ENCODE measurements around the gene CNTN5.

The CNTN5 gene

GRCh38 chr11:99443276-99443675 lies 422.5 kb downstream of the CNTN5 start:
- peaks cover 5 to 9% of the 10 kb centered on the region in 2 donors for H3K9me3 Mint-ChIP-seq
- ATAC-seq: no peak
- H3K27me3 Mint-ChIP-seq: no peaks in the 10 kb centered on the region
- no peak overlapping the region for H3K4me3 Mint-ChIP-seq
- DNase-seq: no peak
- no peak overlapping the region for H3K27ac Mint-ChIP-seq
- no peaks in the 10 kb centered on the region for H3K4me1 Mint-ChIP-seq

- no peaks in the 10 kb centered on the region for H3K4me1 Mint-ChIP-seq
- no peaks in the 10 kb centered on the region for H3K27me3 Mint-ChIP-seq
- H3K4me3 Mint-ChIP-seq: no peak overlapping the region
- peaks cover 5 to 6% of the 10 kb centered on the region in 2 donors for H3K9me3 Mint-ChIP-seq
- no peak for ATAC-seq
- no peak for DNase-seq
- H3K27ac Mint-ChIP-seq: no peak overlapping the region
Observed at GRCh38 chr11:99446400-99446799, 425.7 kb downstream of the CNTN5 start.

DNA sequence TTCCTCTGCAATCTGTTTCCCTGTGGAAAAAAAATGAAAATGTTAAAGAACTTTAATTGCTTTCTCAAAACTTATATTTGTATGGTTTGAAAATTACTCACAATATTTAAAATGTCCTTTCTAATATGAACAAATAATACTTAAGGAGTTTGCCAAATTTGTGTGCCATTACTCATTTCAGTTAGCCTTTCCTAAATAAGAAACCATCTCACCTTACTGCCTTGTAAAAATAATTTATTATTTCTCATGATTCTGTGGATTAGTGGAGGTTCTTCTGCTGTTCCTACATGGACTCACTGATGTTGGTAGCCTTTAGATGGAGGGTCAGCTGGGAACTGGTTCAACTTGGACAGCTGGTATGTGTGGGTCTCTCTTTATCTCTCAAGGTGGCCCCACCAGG lies 428.6 kb downstream of the CNTN5 start:
- ATAC-seq (no peak), DNase-seq (no peak)
- Mint-ChIP-seq H3K4me1 (no peaks in the 10 kb centered on the region), H3K9me3 (no peaks in the 10 kb centered on the region), H3K27ac (no peak overlapping the region), H3K4me3 (no peak overlapping the region), H3K27me3 (no peaks in the 10 kb centered on the region)

DNA sequence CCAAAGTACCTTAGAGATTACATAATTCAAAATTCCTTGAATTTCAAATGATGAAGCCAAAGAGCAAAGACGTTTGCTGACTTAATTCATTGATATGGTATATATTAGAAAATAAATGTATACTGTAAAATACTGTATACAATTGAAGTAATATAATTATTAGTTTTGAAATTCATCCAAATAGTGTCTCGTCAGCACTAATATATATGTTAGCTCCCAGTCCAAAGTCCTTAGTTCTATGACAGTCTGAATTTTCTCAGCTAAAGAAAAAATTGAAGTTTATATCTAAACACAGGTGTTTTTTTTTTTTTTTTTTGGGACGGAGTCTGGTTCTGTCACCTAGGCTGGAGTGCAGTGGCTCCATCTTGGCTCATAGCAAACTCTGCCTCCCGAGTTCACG lies 431.3 kb downstream of the CNTN5 start:
- Mint-ChIP-seq H3K27ac (no peak overlapping the region), H3K9me3 (no peaks in the 10 kb centered on the region), H3K4me1 (no peaks in the 10 kb centered on the region), H3K27me3 (no peaks in the 10 kb centered on the region), H3K4me3 (no peak overlapping the region)
- ATAC-seq (no peak), DNase-seq (no peak)

DNA sequence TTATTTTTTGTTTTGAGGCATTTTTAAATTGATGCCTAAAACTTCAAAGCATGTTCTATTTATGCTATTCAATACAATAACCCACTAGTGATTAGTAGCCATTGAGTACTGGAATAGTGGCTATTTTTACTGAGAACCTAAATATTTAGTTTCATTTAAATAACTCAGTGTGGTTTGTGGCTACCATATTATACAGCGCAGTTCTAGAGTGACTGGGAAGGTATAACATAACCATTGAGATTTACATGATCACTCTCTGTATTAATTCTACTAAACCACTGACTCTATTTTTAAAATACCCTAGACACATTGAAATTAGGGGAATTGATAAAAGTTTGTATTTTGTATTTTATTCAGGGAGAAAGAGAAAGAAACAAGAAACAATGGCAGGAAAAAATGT lies 441.2 kb downstream of the CNTN5 start:
- Mint-ChIP-seq H3K9me3 (peaks cover 8 to 15% of the 10 kb centered on the region in 2 donors), H3K4me3 (no peak overlapping the region), H3K27me3 (no peaks in the 10 kb centered on the region), H3K27ac (no peak overlapping the region), H3K4me1 (no peaks in the 10 kb centered on the region)
- ATAC-seq (no peak), DNase-seq (no peak)

GRCh38 chr11:99464985-99465384 lies 444.2 kb downstream of the CNTN5 start:
- H3K27ac Mint-ChIP-seq: no peak overlapping the region
- no peaks in the 10 kb centered on the region for H3K9me3 Mint-ChIP-seq
- ATAC-seq (no peak), DNase-seq (no peak)
- no peak overlapping the region for H3K4me3 Mint-ChIP-seq
- no peaks in the 10 kb centered on the region for H3K27me3 Mint-ChIP-seq
- H3K4me1 Mint-ChIP-seq: no peaks in the 10 kb centered on the region

DNA sequence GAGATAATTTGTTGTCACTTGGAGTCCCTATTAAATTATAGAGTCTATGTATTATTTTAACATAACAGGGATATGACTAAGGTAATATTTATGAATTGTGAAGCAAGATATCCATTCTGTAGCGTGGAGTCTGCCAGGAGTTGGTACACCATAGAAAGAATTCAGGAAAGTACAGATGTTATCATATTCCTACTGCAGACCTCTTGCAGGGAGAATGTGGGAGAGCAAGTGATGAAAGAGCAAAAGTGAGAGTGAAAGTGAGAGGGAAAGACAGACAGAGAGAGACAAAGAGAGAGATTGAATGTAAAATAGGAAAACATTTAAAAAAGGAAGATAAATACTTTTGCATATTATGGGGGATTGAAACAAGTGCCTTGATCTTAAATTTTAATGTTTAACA lies 468.8 kb downstream of the CNTN5 start:
- ATAC-seq (no peak), DNase-seq (no peak)
- Mint-ChIP-seq H3K4me1 (no peaks in the 10 kb centered on the region), H3K27me3 (no peaks in the 10 kb centered on the region), H3K4me3 (no peak overlapping the region), H3K27ac (no peak overlapping the region), H3K9me3 (peaks cover 5 to 15% of the 10 kb centered on the region in 2 donors)

DNA sequence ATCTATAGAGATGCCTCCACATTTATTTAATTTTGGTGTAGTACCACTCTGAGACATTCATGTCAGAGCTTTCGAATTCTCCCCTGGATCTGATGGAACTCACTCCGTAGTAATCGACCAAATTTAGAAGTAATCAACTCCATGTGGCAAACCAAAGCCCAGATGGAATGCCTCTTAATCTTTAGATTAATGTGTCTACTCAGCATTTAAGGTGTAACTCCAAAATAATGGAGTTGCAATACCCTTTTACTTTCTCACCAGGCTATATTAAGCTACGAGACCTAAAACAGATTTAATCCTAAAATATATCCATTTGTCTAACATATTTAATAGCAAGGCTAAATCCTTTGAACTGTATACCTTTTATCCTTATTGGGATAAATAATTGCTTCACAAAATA lies 473.3 kb downstream of the CNTN5 start:
- H3K4me1 Mint-ChIP-seq: no peaks in the 10 kb centered on the region
- no peak overlapping the region for H3K27ac Mint-ChIP-seq
- no peak for DNase-seq
- no peak overlapping the region for H3K4me3 Mint-ChIP-seq
- ATAC-seq: no peak
- H3K27me3 Mint-ChIP-seq: no peaks in the 10 kb centered on the region
- H3K9me3 Mint-ChIP-seq: peaks cover 10 to 12% of the 10 kb centered on the region in 2 donors

DNA sequence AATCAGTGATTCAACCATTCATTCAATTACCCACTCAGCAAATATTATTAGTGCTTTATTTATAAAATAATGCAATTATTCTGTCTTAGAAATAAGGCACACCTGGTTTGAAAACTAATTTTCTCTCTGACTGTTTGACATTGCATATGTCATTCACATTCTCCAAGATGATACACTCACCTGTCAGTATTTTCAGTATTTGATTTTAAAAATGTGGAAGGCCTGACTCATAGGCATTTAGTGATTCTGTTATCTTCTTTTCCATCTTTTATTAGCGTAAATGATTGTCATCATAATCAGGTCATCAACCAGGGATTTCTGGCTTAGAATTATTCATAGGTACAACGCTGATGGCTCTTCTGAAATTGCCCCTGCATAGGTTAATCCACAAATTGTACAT lies 480.9 kb downstream of the CNTN5 start:
- Mint-ChIP-seq H3K27ac (no peak overlapping the region), H3K9me3 (peaks cover 10 to 11% of the 10 kb centered on the region in 2 donors), H3K4me1 (no peaks in the 10 kb centered on the region), H3K4me3 (no peak overlapping the region), H3K27me3 (no peaks in the 10 kb centered on the region)
- ATAC-seq: no peak
- no peak for DNase-seq

- ATAC-seq (no peak), DNase-seq (no peak)
- Mint-ChIP-seq H3K27me3 (no peaks in the 10 kb centered on the region), H3K4me1 (no peaks in the 10 kb centered on the region), H3K27ac (no peak overlapping the region), H3K9me3 (peaks cover 10 to 11% of the 10 kb centered on the region in 2 donors), H3K4me3 (no peak overlapping the region)
Observed at GRCh38 chr11:99505316-99505715, 484.6 kb downstream of the CNTN5 start.

DNA sequence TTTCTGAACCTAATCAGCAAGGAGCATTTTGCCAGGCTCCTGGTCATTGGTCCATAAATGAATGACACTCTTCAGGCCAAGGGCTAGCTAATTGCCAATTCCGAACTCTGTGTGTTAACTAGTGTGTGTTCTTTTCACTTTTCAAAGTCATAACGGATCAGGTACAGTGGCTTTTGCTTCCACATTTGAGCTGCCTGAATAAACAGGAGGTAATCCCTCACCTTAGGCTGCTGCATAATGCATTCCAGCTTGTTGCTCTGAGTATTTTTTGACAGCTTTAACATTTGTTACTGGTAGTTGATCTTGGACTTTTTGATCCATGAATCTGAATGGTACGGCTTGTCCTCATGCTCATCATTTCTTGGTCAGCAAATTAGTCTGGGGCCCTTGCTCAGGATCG lies 485.1 kb downstream of the CNTN5 start:
- Mint-ChIP-seq H3K9me3 (peaks cover 10 to 11% of the 10 kb centered on the region in 2 donors), H3K27me3 (no peaks in the 10 kb centered on the region), H3K4me1 (no peaks in the 10 kb centered on the region), H3K4me3 (no peak overlapping the region), H3K27ac (no peak overlapping the region)
- ATAC-seq: no peak
- no peak for DNase-seq

- Mint-ChIP-seq H3K4me3 (no peak overlapping the region), H3K9me3 (peaks cover 0 to 4% of the 10 kb centered on the region in 2 donors), H3K27ac (no peak overlapping the region), H3K27me3 (no peaks in the 10 kb centered on the region), H3K4me1 (no peaks in the 10 kb centered on the region)
- ATAC-seq (no peak), DNase-seq (no peak)
Observed at GRCh38 chr11:99509863-99510262, 489.1 kb downstream of the CNTN5 start.

GRCh38 chr11:99513368-99513767 lies 492.6 kb downstream of the CNTN5 start:
- DNase-seq (no peak), ATAC-seq (no peak)
- no peak overlapping the region for H3K4me3 Mint-ChIP-seq
- H3K4me1 Mint-ChIP-seq: no peaks in the 10 kb centered on the region
- H3K9me3 Mint-ChIP-seq: peaks cover 0 to 8% of the 10 kb centered on the region in 2 donors
- H3K27me3 Mint-ChIP-seq: no peaks in the 10 kb centered on the region
- no peak overlapping the region for H3K27ac Mint-ChIP-seq

DNA sequence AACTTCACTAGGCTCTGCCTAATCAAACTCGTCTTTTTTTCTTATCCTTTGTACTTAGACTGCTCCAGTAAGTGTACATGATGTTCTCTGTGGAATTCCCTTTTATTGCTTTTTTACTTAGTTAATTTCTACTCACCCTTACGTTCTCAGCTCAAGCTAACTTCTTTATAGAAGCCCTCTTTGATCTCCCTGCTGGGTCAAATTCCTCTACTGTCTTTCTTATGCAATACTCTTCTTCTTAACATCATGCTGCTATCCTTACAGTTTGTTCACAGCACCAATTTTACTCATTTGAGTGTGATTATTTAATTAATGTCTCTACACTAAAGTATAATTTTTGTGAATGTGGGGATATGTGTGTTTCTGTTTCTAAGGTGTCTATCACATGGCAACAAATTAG lies 498.3 kb downstream of the CNTN5 start:
- Mint-ChIP-seq H3K4me3 (no peak overlapping the region), H3K4me1 (no peaks in the 10 kb centered on the region), H3K27me3 (no peaks in the 10 kb centered on the region), H3K9me3 (peaks cover 8 to 15% of the 10 kb centered on the region in 2 donors), H3K27ac (no peak overlapping the region)
- ATAC-seq: no peak
- no peak for DNase-seq

DNA sequence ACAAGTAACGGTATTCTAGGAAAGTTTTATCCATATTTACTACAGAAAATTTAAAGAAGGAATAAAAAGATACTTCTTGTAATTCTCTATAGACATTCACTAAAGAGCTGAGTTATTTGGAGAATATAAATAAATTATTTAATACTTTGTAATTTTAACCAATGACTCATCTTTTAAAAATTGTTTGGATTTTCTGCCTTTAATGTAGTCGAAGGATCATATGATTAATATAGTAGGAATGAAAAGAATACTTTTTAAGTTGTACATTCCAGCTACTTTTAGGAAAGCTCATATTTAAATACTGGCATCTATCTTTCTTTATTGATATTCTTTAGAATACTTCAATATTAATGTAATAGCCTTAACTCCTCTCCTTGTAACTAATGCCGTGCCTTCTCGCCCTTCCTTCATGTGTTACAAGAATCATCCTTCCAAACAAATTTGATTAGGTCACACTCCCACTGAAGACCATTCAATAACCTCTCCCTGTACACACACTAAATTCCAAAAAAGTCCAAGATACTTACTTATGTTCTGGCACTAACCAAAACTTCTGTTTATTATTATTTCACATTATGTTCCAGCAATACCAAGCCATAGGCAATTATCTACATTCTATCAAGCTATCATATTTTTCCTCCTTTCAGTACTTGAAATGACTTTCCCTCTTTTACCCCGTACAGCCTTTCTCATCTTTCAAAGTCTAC lies 501.9 kb downstream of the CNTN5 start:
- no peak for ATAC-seq

GRCh38 chr11:99531468-99531867 lies 510.7 kb downstream of the CNTN5 start:
- H3K27ac Mint-ChIP-seq: no peak overlapping the region

More for the DNA sequence above, 501.9 kb downstream of the CNTN5 start:
- no peak overlapping the region for H3K4me3 Mint-ChIP-seq
- no peak overlapping the region for H3K27ac Mint-ChIP-seq
- H3K4me1 Mint-ChIP-seq: no peaks in the 10 kb centered on the region
- H3K27me3 Mint-ChIP-seq: no peaks in the 10 kb centered on the region
- DNase-seq: no peak
- peaks cover 8% of the 10 kb centered on the region in 2 donors for H3K9me3 Mint-ChIP-seq

DNA sequence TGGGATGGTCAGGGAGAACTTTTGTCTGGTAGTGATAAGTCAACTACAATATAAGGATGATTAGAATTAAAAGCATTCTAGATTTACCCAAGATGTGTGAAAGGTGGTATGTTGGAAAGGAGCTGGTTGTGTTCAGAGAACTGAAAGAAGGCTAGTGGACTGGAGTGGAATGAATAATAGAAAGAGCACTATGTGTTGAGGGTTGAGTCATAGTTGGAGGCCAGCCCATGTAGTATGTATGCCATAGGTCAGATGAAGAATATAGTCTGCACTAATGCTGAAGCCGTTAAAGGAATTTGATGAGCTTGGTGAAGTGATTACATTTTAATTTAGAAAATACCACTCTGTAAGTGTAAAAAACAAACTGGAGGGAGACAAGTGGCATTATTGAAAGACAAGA lies 514.1 kb downstream of the CNTN5 start:
- ATAC-seq (no peak), DNase-seq (no peak)
- H3K27me3 Mint-ChIP-seq: no peaks in the 10 kb centered on the region
- no peak overlapping the region for H3K4me3 Mint-ChIP-seq
- H3K27ac Mint-ChIP-seq: no peak overlapping the region
- peaks cover 6 to 28% of the 10 kb centered on the region in 2 donors for H3K9me3 Mint-ChIP-seq
- H3K4me1 Mint-ChIP-seq: no peaks in the 10 kb centered on the region

More at GRCh38 chr11:99531468-99531867, 510.7 kb downstream of the CNTN5 start:
- Mint-ChIP-seq H3K4me3 (no peak overlapping the region), H3K9me3 (peaks cover 6 to 28% of the 10 kb centered on the region in 2 donors), H3K4me1 (no peaks in the 10 kb centered on the region), H3K27me3 (no peaks in the 10 kb centered on the region)
- no peak for ATAC-seq
- DNase-seq: no peak
